ENCODE data around the gene SLC17A7. TPM values are rescaled to one million over a fixed set of nuclear protein-coding genes. Genes with fewer than 3 reads are reported as not detected.

SLC17A7 gene
- total RNA-seq, 2 donors from 2014 or later: 0.22 to 0.33 TPM

DNA sequence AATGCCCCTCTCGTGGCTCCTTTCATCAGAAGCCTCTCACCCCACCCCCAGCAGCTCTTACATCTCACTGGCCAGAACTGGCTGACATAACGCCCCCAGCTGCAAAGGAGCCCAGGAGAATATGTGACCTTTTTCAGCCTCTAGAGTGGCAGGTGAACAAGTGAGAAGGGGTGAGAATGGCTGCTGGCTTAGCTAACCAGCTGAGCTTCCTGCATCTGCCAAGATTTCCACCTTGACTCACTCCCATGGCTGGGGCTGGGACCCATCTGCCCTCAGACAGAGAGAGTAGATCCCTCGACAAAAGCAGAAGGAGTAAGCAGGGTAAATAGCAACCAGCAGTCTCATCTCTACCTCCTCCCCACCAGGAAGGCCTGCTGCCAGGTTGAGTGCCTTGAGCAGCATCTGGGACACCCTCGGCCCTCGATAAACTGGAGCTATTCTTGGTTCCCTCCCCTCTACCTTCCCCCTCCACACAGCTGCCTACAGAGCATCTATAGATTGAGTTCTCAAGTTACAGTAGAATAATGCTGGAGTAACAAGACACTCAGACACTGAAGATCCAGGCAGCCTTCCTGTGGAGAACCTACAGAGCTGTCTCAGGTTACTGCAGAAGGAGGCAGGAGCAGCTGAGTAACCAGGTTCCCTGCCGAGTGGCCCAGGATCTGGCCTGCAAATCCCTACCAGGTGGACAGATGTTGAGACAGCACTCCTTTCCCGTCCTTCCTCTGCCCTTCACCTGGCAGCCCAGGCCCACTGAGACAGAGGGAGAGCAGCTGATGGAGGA, 37.7 kb downstream of the SLC17A7 start:
- Mint-ChIP-seq H3K4me1 (peaks cover 18% of the 10 kb centered on the region), H3K27me3 (ENCODE audit: insufficient read depth) (peaks cover 7% of the 10 kb centered on the region), H3K36me3 (ENCODE audit: low read depth) (no peaks in the 10 kb centered on the region), H3K27ac (peak overlapping the region; percentile 92), H3K9me3 (no peaks in the 10 kb centered on the region), H3K4me3 (peak overlapping the region; percentile 23)
- peak overlapping the region; percentile 70 for H3K4me3 ChIP-seq (ENCODE audit: low read length)
- H3K36me3 ChIP-seq (ENCODE audit: control insufficient read depth, insufficient read depth, low read length): no peaks in the 10 kb centered on the region
- TF ChIP-seq, protein P1, sequence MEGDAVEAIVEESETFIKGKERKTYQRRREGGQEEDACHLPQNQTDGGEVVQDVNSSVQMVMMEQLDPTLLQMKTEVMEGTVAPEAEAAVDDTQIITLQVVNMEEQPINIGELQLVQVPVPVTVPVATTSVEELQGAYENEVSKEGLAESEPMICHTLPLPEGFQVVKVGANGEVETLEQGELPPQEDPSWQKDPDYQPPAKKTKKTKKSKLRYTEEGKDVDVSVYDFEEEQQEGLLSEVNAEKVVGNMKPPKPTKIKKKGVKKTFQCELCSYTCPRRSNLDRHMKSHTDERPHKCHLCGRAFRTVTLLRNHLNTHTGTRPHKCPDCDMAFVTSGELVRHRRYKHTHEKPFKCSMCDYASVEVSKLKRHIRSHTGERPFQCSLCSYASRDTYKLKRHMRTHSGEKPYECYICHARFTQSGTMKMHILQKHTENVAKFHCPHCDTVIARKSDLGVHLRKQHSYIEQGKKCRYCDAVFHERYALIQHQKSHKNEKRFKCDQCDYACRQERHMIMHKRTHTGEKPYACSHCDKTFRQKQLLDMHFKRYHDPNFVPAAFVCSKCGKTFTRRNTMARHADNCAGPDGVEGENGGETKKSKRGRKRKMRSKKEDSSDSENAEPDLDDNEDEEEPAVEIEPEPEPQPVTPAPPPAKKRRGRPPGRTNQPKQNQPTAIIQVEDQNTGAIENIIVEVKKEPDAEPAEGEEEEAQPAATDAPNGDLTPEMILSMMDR (conservative IDR thresholded peaks at IDR 0.05): no peak
- H3K27ac ChIP-seq (ENCODE audit: low read depth, low read length): peak overlapping the region; percentile 16
- peak overlapping the region; percentile 13 for H3K9ac ChIP-seq (ENCODE audit: extremely low read depth, low read length, poor library complexity, severe bottlenecking)
- 17 to 33% methylated on average over 1 to 7 of the region's 7 CpGs for WGBS, 2 experiments (ENCODE audit: insufficient coverage in 1 of 2, insufficient read length in 1 of 2)
- peak; percentile 94 for DNase-seq
- no peaks in the 10 kb centered on the region for H3K9me3 ChIP-seq (ENCODE audit: control insufficient read depth, low read length)
- no peaks in the 10 kb centered on the region for H3K27me3 ChIP-seq (ENCODE audit: control insufficient read depth, insufficient read depth, low read length, poor library complexity, severe bottlenecking)
- H3K4me1 ChIP-seq (ENCODE audit: control insufficient read depth, insufficient read depth, low read length): peaks cover 13% of the 10 kb centered on the region

DNA sequence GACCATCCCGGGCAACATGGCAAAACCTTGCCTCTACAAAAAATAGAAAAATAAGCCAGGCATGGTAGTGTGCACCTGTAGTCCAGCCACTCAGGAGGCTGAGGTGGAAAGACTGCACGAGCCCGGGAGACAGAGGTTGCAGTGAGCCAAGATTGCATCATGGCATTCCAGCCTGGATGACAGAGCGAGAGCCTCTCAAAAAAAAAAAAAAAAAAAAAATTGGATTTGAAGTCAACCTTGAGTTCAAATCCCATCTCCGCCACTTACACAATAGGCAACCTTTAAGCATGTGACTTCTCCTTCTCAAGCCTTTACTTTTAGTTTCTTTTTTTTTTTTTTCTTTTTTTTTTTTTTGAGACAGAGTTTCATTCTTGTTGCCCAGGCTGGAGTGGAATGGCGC, 41.3 kb downstream of the SLC17A7 start:
- Histone ChIP-seq H3K27ac (ENCODE audit: low read depth, low read length) (no peak overlapping the region), H3K36me3 (ENCODE audit: control insufficient read depth, insufficient read depth, low read length) (no peaks in the 10 kb centered on the region), H3K27me3 (ENCODE audit: control insufficient read depth, insufficient read depth, low read length, poor library complexity, severe bottlenecking) (no peaks in the 10 kb centered on the region), H3K9me3 (ENCODE audit: control insufficient read depth, low read length) (no peaks in the 10 kb centered on the region), H3K4me1 (ENCODE audit: control insufficient read depth, insufficient read depth, low read length) (peaks cover 13% of the 10 kb centered on the region), H3K9ac (ENCODE audit: extremely low read depth, low read length, poor library complexity, severe bottlenecking) (no peak overlapping the region), H3K4me3 (ENCODE audit: low read length) (no peak overlapping the region)
- Mint-ChIP-seq H3K36me3 (ENCODE audit: low read depth) (no peaks in the 10 kb centered on the region), H3K27me3 (ENCODE audit: insufficient read depth) (no peaks in the 10 kb centered on the region), H3K4me3 (no peak overlapping the region), H3K9me3 (no peaks in the 10 kb centered on the region), H3K27ac (no peak overlapping the region), H3K4me1 (peaks cover 26% of the 10 kb centered on the region)
- 87 to 91% methylated on average over 4 to 6 of the region's 6 CpGs for WGBS, 2 experiments (ENCODE audit: insufficient coverage in 1 of 2, insufficient read length in 1 of 2)
- TF ChIP-seq, protein P1 (conservative IDR thresholded peaks at IDR 0.05): no peak
- no peak for DNase-seq

DNA sequence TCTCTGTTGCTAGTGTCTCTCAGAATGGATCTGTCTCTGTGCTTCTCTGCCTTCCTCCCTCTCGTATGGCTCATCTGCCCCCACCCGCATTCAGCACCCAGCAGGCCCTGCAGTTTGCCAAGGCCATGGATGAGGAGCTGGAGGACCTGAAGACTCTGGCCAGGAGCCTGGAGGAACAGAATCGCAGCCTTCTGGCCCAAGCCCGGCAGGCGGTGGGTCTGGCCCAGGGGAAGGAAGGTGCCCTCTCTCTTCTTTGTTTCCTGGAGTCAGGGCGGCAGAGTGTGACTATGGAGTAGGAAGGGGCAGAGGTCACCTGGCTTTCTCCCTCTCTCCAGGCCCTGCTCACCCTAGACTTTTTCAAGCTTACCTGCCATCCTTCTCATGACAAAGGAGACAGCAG, 42.4 kb downstream of the SLC17A7 start:
- no peak overlapping the region for H3K4me3 Mint-ChIP-seq
- WGBS, 2 experiments (ENCODE audit: insufficient coverage in 1 of 2, insufficient read length in 1 of 2): 94 to 95% methylated on average over 3 to 5 of the region's 6 CpGs
- no peaks in the 10 kb centered on the region for H3K9me3 Mint-ChIP-seq
- H3K27me3 Mint-ChIP-seq (ENCODE audit: insufficient read depth): no peaks in the 10 kb centered on the region
- H3K4me3 ChIP-seq (ENCODE audit: low read length): no peak overlapping the region
- H3K27ac Mint-ChIP-seq: no peak overlapping the region
- DNase-seq: peak; percentile 44
- TF ChIP-seq, protein P1 (conservative IDR thresholded peaks at IDR 0.05): no peak
- H3K4me1 Mint-ChIP-seq: peaks cover 20% of the 10 kb centered on the region
- no peak overlapping the region for H3K9ac ChIP-seq (ENCODE audit: extremely low read depth, low read length, poor library complexity, severe bottlenecking)
- H3K4me1 ChIP-seq (ENCODE audit: control insufficient read depth, insufficient read depth, low read length): peaks cover 7% of the 10 kb centered on the region
- H3K9me3 ChIP-seq (ENCODE audit: control insufficient read depth, low read length): no peaks in the 10 kb centered on the region
- no peaks in the 10 kb centered on the region for H3K36me3 Mint-ChIP-seq (ENCODE audit: low read depth)
- no peaks in the 10 kb centered on the region for H3K27me3 ChIP-seq (ENCODE audit: control insufficient read depth, insufficient read depth, low read length, poor library complexity, severe bottlenecking)
- no peak overlapping the region for H3K27ac ChIP-seq (ENCODE audit: low read depth, low read length)
- H3K36me3 ChIP-seq (ENCODE audit: control insufficient read depth, insufficient read depth, low read length): no peaks in the 10 kb centered on the region
